ENCODE results near the gene CELA2A. TPM values are rescaled to one million over a fixed set of nuclear protein-coding genes. Genes with fewer than 3 reads are reported as not detected.
"Not testable (repeated sequence)": the region's sequence is repeated elsewhere in the genome, so short reads cannot be mapped to it uniquely, and the experiment has no call there.

Gene CELA2A
- polyA plus RNA-seq, 1 of the 3 experiments (the other 2 are of a cell fraction) = not detected

- H3K9me2 ChIP-seq = no peaks in the 10 kb centered on the region
- H2AFZ ChIP-seq (ENCODE audit: low read depth) = no peak overlapping the region
- no peaks in the 10 kb centered on the region for H3F3A ChIP-seq (replicated peaks; ENCODE audit: insufficient read depth)
- H3K9ac ChIP-seq = no peak overlapping the region
- WGBS (ENCODE audit: low lambda C conversion rate) = 82% methylated on average over 2 of the region's 2 CpGs
- ChIA-PET POLR2A (no interaction called here), CTCF (interaction anchor here (0.9 to 2.5 kb wide), 3 partner anchors 13 to 277 kb away, joined by 3 to 10 read pairs (median 7); no protein-coding TSS in a partner anchor)
- no peaks in the 10 kb centered on the region for H3K9me3 ChIP-seq
- peaks cover 0 to 3% of the 10 kb centered on the region in 2 experiments; a peak in 1 of 4 replicates for H3K4me1 ChIP-seq (ENCODE audit: control insufficient read depth in 1 of 2, insufficient read depth in 2 of 2, low read depth in 1 of 2, low read length in 1 of 2)
- H3K27me3 ChIP-seq (ENCODE audit: insufficient read depth) = no peaks in the 10 kb centered on the region
- no peak for DNase-seq
- TF ChIP-seq YY1 (IDR thresholded peaks at IDR 0.05; ENCODE audit: low read depth) (no peak), NRF1 (IDR thresholded peaks at IDR 0.05; ENCODE audit: low read depth, low read length) (no peak), GATA2 (CRISPR knock-in tag; IDR thresholded peaks at IDR 0.05) (no peak), NFIC (IDR thresholded peaks at IDR 0.05; ENCODE audit: borderline replicate concordance) (no peak), RFX5 (IDR thresholded peaks at IDR 0.05; ENCODE audit: low read length) (no peak), FOXM1 (IDR thresholded peaks at IDR 0.05; ENCODE audit: low read depth) (no peak)
- no peak overlapping the region for H3K4me3 ChIP-seq (ENCODE audit: low read depth in 2 of 2, low read length in 1 of 2)
- H3K79me2 ChIP-seq (ENCODE audit: insufficient read depth) = no peaks in the 10 kb centered on the region; the same call in 1 of the 2 replicates
- no peak overlapping the region for H3K27ac ChIP-seq (ENCODE audit: low read depth in 2 of 2, low read length in 1 of 2)
- H3K4me2 ChIP-seq = no peak overlapping the region
- peaks cover 0 to 2% of the 10 kb centered on the region in 2 experiments for H3K36me3 ChIP-seq (replicated peaks in 1 of 2; ENCODE audit: control insufficient read depth in 1 of 2, insufficient read depth in 2 of 2, low read length in 1 of 2)
- no peaks in the 10 kb centered on the region for H4K20me1 ChIP-seq (ENCODE audit: insufficient read depth)
Observed at GRCh38 chr1:15515022-15515663, 58.6 kb downstream of the CELA2A start.

- Histone ChIP-seq H2AFZ (ENCODE audit: low read depth) (no peak overlapping the region), H4K20me1 (ENCODE audit: insufficient read depth) (no peaks in the 10 kb centered on the region), H3K27ac (ENCODE audit: low read depth in 2 of 2, low read length in 1 of 2) (no peak overlapping the region), H3K9me3 (no peaks in the 10 kb centered on the region), H3F3A (replicated peaks; ENCODE audit: insufficient read depth) (peaks cover 5% of the 10 kb centered on the region), H3K9ac (no peak overlapping the region), H3K79me2 (ENCODE audit: insufficient read depth) (peaks cover 14% of the 10 kb centered on the region), H3K36me3 (replicated peaks in 1 of 2; ENCODE audit: control insufficient read depth in 1 of 2, insufficient read depth in 2 of 2, low read length in 1 of 2) (no peaks in the 10 kb centered on the region), H3K9me2 (no peaks in the 10 kb centered on the region), H3K4me1 (ENCODE audit: control insufficient read depth in 1 of 2, insufficient read depth in 2 of 2, low read depth in 1 of 2, low read length in 1 of 2) (peaks cover 0 to 11% of the 10 kb centered on the region in 2 experiments; a peak in 1 of 4 replicates), H3K27me3 (ENCODE audit: insufficient read depth) (no peaks in the 10 kb centered on the region), H3K4me3 (ENCODE audit: low read depth in 2 of 2, low read length in 1 of 2) (no peak overlapping the region), H3K4me2 (no peak overlapping the region)
- WGBS (ENCODE audit: low lambda C conversion rate) = 93% methylated on average over 3 of the region's 3 CpGs
- CTCF ChIA-PET = no interaction called here
- POLR2A ChIA-PET = no interaction called here
- TF ChIP-seq JUND (IDR thresholded peaks at IDR 0.05) (no peak), SIN3A (IDR thresholded peaks at IDR 0.05; ENCODE audit: borderline replicate concordance, low read depth, low read length) (no peak), RXRA (IDR thresholded peaks at IDR 0.05; ENCODE audit: borderline replicate concordance, low read depth) (no peak), PBX3 (IDR thresholded peaks at IDR 0.05) (no peak), USF1 (IDR thresholded peaks at IDR 0.05; ENCODE audit: borderline replicate concordance, low read depth) (no peak), USF2 (IDR thresholded peaks at IDR 0.05; ENCODE audit: borderline replicate concordance, low read depth, low read length) (no peak), CHD2 (IDR thresholded peaks at IDR 0.05; ENCODE audit: low read length, partially characterized antibody) (no peak), FOXM1 (IDR thresholded peaks at IDR 0.05; ENCODE audit: low read depth) (no peak), GATA2 (CRISPR knock-in tag; IDR thresholded peaks at IDR 0.05) (no peak), EP300 (IDR thresholded peaks at IDR 0.05; ENCODE audit: borderline replicate concordance in 1 of 2, low read depth in 1 of 2, low read length in 1 of 2) (no peak), NRF1 (IDR thresholded peaks at IDR 0.05; ENCODE audit: low read depth, low read length) (no peak), NFIC (IDR thresholded peaks at IDR 0.05; ENCODE audit: borderline replicate concordance) (no peak), MEF2A (IDR thresholded peaks at IDR 0.05; ENCODE audit: borderline replicate concordance, low read depth) (no peak), FOSL2 (IDR thresholded peaks at IDR 0.05; ENCODE audit: borderline replicate concordance, low read depth) (no peak), TCF12 (IDR thresholded peaks at IDR 0.05) (no peak)
- DNase-seq = no peak
Observed at GRCh38 chr1:15519625-15520024, 63.1 kb downstream of the CELA2A start.

GRCh38 chr1:15521206-15521906 is 64.8 kb downstream of the CELA2A start:
- peaks cover 14% of the 10 kb centered on the region for H3K79me2 ChIP-seq (ENCODE audit: insufficient read depth)
- peaks cover 16% of the 10 kb centered on the region for H3F3A ChIP-seq (replicated peaks; ENCODE audit: insufficient read depth)
- H3K4me2 ChIP-seq; H3K4me3 ChIP-seq (ENCODE audit: low read depth in 2 of 2, low read length in 1 of 2); H3K9me2 ChIP-seq; POLR2A ChIA-PET; H4K20me1 ChIP-seq (ENCODE audit: insufficient read depth); H3K9ac ChIP-seq; H3K27me3 ChIP-seq (ENCODE audit: insufficient read depth); H2AFZ ChIP-seq (ENCODE audit: low read depth); CTCF ChIA-PET; H3K36me3 ChIP-seq (replicated peaks in 1 of 2; ENCODE audit: control insufficient read depth in 1 of 2, insufficient read depth in 2 of 2, low read length in 1 of 2); DNase-seq; H3K27ac ChIP-seq (ENCODE audit: low read depth in 2 of 2, low read length in 1 of 2); H3K9me3 ChIP-seq: not testable (repeated sequence)
- 94% methylated on average over 17 of the region's 17 CpGs for WGBS (ENCODE audit: low lambda C conversion rate)
- peaks cover 0 to 18% of the 10 kb centered on the region in 2 experiments; a peak in 2 of 4 replicates for H3K4me1 ChIP-seq (ENCODE audit: control insufficient read depth in 1 of 2, insufficient read depth in 2 of 2, low read depth in 1 of 2, low read length in 1 of 2)

Measured in SK-N-SH (cell line).